Stimulated activated CD8-positive, alpha-beta memory T cell treated with anti-CD3 and anti-CD28 coated beads, Interleukin-15, amount 100 ng/mL, for 4 hours (primary cell): ENCODE data around the gene RHBDL2.
"Not testable (repeated sequence)": the region's sequence is repeated elsewhere in the genome, so short reads cannot be mapped to it uniquely, and the experiment has no call there.

Experiments used
- DNase-seq, 2 donors: peaks; one replicate each; pipeline ENCODE4 v3.0.0-alpha.2; 2020; ENCODE audit warnings: low read depth in 2 of 2

RHBDL2 gene

DNA sequence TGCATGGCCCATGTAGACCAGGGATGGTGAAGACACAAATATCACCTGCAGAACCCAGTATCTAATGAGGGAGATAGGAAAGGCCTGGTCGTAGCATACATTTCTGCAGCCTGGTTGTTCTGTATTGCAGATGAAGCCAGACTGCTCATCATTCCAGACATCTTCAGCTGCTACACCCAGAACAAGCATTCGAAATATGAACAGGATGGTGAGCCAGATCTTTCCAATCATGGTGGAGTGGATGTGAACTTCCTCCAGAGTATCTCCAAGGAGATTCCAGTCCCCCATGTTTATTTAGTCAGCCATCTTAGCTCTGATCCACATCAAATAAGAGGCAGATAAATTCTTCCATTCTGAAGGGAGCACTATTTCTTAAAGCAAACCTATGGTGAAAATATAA lies 65.8 kb downstream of the RHBDL2 start:
- no peak for DNase-seq

DNA sequence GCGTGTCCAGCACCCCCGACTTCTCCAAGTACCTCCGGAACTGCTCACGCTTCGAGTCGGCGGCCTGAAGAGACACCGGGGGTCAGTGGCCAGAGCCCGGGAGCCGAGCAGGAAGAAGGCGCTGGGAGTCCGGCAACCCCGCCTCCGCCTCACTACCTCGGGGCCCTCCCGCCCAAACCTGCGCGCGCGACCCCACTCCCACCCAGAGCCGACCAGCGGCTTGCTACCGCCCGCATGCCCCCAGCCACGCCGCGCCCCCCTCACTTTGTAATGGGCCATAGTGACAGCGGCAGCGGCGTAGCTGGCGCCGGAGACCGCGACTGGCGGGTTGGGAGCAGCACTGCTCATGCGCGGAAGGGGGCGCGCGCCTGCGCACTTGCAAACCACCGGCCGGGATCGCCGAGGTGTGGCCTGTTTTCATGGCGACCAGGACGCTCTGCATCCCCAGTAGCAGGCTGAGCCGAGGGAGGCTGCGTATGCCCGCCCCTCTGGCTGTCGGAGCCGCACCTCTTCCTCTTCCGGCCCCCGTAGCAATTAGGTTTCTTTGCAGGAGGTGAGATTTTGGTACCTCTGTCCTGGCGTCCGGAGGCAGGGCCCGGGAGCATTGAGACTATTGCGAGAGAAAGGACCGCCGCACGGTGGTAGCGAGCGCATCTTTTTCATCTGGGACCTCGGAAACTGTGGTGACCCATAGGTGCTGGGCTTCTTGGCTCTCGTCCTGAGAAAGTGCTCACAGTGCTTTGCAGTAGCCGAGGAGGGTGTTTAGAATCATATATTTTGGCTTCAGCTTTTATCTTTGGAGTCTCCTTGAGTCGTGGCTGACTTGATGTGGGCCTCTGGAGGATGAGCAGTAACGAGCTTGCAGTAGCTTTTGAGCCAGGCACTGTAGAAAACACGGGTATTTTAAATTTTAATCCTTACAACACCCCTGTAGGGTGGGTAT lies 68.3 kb downstream of the RHBDL2 start, which contains the start of gene MYCBP:
Gene MYCBP, minus strand, starts transcription at position 322 of the 943 bp plus-strand sequence. Its CDS starts 43 bp downstream, at position 279.
- peak; percentile 92 to 93 for DNase-seq

DNA sequence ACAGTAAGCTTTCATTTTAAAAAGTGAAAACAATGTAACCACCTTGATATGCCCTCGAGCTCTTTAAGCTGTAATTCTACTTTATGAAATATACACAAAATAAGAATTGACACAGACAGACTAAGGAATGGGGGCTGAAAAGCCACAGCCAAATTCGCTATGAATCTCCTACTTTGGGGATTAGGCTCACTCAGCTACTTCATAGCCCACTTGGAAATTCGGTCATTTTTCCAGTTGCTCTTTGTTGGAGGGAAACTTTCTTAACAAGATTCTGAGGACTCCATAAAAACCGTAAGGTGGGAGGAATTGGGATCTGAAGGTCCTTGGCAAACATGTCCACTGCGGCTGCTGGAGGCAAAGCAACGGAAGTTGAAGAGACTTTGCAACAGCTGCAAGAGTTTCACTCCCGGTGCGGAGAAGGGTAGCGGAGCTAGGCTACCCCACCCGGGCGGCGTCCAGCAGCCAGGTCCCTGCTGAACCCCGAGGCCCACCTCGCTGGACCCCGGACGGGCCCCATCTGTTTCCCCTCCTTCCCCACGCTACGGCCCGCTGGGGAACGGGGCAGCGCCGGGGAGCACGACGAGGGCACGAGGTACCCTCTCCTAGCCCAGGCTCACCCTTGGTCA lies 69.1 kb downstream of the RHBDL2 start:
- DNase-seq = peak in 1 of 2 donors; percentile 1

DNA sequence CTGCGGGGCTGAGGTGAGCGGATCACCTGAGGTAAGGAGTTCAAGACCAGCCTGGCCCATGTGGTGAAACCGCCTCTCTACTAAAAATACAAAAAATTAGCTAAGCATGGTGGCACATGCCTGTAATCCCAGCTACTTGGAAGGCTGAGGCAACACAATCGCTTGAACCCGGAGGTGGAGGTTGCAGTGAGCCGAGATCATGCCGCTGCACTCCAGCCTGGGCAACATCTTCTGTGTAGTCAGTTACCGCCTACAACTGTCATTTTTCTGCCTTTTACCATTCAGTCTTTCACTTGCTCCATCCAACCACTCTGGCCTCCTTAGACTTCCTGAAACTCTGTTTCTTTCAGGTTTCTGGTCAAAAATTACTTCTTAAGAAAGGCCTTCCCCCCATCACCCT lies 70.6 kb downstream of the RHBDL2 start:
- no peak for DNase-seq

DNA sequence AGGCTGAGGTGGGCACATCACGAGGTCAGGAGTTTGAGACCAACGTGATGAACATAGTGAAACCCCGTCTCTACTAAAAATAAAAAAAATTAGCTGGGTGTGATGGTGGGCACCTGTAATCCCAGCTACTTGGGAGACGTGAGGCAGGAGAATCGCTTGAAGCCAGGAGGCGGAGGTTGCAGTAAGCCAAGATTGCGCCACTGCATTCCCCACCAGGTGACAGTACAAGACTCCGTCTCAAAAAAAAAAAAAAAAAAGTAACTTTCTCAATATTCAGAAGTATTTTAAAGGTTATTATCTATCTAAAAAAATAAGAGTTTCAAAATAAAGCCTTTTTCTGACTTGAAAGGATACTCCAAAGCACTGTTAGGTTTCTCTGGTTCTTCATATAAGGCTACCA lies 74.4 kb downstream of the RHBDL2 start:
- DNase-seq = no peak

DNA sequence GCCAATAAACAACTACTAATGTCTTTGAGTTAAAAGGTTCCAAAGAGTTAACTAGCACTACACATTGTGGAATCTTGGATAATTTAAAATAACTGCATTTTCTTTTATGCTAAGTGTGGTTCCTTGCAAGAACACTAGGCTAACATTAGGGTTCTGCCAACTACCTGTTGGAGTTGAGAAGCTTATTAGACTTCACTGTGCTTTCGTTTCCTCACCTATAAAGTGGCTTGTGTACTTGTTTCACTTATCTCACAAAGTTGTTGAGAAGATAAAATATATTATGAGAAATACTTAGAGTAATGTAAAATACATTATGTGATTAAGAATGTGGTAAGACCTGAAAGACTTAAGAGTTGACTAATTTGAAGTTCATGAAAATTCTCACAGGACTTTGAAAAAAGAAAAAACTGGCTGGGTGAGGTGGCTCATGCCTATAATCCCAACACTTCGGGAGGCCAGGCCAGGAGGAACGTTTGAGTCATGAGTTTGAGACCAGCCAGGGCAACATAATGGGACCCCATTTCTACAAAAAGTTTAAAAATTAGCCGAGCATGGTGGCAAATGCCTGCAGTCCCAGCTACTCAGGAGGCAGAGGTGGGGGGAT lies 76.4 kb downstream of the RHBDL2 start:
- no peak for DNase-seq

DNA sequence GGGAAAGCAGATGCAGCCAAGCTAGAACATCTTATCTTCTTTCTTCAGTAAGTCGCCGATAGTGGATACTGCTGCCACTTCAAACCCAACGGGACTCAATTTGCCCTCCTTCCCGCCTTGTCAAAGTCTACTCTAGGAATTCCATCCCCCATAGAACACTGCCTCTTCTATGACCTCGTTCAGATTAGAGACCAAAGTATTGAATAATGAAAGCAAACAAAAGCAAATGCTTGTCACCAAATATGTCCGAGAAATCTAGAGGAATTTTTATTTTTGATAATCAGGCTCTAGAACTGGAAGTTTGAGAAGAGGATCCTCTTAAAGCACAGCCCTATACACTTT lies 81.2 kb downstream of the RHBDL2 start:
- no peak for DNase-seq

DNA sequence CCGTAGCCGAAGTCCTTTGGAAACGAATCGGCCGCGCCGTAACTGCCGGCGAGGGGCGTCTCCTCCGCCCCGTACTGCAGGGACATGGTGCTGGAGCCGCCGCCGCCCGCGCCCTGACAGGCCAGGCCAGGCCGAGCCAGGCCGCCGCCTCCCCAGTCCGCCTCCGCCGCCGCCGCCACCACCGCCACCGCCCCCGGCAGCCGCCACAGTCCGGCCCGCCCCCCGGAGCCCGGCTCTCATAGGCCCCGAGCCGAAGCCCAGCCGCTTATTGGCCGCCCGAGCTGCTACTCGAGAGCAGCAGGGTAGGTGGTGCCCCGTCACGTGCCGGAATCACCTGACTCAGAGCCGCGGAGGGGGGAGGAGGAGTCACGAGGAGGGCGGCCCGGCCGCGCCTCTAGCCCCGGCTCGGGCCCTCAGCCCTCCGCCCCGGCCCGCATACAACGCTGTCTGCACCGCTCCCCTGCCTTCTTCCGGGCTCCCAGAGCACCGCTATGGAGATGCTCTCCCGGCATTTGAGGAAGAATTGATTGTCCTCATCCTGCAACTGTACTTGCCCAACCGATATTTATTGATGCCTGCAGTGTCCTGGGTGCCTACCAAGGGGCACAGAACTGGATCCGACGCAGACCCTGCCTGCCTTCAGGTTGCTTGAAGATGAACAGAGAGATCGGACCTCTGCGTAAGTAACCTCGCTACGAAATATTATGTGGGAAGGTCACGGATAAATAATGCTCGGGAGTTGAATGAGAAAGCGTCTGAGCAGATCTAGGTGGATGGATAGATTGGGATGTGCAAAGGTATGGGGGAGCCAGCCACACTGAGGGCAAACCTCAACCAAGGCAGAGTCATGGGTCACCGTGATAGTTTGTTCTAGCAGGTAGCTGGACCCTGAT lies 81.8 kb downstream of the RHBDL2 start, which contains the start of gene RRAGC:
Gene RRAGC, minus strand, starts transcription at position 212 of the 893 bp plus-strand sequence. Its CDS starts 126 bp downstream, at position 86.
- peak; percentile 97 for DNase-seq

DNA sequence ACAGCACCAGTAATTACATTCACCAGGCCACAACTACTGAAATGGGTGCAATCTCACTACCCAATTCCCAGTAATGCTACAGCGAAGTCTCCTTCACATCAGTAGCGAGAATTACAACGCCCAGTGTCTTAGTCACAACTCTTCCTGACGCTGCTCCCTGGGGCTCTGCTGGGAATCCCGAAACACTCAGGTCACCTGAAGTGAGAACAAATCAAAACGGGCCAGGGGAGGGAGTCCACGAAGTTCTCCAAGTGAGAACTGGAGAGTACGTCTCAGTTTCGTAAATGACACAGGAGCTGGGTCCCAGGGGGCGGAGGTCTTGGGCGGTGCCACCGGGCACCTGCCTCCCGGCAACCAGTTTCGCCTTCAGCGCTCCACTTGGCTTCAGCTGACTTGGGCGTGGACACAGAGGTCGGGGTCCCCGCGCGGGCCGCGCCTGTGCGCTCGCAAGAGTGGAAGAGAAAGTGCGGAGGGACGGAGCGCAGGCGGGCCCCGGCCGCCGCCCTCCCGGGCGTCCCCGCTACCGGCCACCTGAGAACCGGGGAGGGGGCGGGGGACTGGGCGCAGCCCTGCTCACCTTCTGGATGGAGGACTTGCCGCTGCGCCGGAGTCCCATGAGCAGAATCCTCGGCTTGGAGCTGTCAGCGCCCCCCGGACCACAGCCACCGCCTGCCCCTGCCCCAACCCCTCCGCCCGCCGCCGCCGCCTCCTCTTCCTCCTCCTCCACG lies 82.6 kb downstream of the RHBDL2 start:
- peak; percentile 9 for DNase-seq

DNA sequence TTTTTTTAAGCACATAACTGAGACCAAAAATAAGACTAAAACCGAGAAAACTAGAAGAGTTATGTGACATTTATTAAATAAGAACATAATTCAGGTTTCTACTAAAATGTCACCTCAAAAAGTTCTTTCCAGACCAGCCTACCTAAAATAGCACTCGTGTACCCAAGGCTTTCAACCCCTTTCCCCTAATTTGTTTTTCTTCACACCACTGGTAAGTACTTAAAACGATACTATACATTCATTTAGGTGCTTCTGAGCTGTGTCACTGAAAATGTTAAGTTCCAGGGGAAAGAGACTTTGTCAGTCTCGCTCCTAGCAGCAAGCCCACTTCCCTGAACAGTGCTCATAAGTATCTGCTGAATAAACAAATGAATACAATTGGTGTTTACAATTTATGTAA lies 88.8 kb downstream of the RHBDL2 start:
- no peak for DNase-seq

DNA sequence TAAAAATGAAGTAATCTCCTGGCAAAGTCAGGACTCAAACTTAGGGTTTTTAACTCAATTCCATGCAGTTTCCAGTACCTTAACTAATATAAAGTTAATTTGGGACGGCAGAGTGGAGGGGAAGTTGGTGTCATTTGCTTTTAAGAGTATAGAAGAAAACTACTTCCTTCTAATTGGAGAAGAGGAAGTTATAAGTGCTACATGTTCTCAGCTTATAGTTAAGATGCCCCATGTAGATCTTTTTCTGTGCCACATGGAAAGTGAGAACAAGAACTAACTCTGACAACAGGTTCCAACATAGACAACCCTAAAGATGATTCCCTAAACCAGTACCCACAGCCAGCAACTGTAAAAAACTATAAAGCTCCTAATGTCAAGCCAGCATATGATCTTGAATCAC lies 93.6 kb downstream of the RHBDL2 start:
- DNase-seq = no peak

DNA sequence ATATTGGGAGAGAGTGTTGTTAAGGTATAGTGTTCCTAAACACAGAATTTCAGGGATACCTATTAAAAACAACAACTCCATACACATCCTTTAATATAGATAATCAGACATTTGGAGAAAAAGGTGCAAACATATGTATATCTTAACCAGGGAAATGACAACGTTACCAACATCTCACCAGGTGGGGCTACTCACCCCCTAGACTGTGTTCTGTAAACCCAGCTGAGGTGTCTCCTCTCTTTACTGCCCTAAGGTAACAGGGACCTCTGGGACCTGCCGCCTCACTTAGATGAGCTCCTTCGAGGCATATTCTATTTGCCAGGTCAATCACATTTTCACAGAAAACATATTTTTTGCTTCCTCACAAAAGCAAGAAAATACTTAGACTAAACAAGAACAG lies 95.4 kb downstream of the RHBDL2 start:
- DNase-seq = no peak

DNA sequence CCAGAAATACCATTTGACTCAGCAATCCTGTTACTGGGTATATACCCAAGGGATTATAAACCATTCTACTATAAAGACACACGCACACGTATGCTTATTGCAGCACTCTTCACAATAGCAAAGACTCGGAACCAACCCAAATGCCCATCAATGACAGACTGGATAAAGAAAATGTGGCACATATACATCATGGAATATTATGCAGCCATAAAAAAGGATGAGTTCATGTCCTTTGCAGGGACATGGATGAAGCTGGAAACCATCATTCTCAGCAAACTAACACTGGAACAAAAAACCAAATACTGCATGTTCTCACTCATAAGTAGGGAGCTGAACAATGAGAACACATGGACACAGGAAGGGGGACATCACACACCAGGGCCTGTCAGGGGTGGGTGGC lies 96.5 kb downstream of the RHBDL2 start:
- DNase-seq = not testable (repeated sequence)

DNA sequence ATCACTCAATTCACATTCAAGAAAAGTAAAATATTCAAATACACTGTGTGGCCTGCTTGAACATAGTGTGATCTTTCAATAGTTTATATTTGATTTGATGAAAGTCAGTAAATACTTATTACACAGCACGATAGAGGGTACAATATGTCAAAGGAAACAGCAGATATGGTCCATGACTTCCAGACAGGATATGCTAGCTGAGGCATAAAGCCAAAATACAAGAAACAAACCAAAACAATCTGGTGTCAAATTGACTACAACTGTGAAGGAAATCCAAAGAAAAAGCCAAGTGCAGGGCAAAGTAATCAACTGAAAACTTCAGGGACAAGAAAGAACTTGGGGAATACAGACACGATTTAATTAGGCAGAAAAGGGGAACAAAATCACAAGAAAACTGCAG lies 101.3 kb downstream of the RHBDL2 start:
- DNase-seq = no peak

DNA sequence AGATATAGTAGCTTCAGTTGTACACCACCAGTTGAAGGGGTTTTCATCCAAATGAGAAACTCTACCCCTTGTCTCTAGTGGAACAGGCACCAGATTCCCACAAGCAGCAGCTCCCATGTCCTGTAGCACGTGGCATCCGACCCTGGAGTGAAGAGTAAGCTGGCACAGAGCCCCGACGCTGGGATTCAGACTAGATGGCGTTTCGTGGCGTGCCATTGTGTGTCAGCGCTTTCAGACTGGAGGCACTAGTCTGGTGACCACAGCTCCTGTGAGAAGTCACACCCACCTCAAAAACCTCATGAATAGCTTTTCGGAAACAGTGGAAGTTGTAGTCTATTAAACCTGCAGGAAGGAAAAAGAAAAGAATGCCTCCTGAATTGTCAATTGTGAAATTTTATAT lies 102.3 kb downstream of the RHBDL2 start:
- DNase-seq = no peak

DNA sequence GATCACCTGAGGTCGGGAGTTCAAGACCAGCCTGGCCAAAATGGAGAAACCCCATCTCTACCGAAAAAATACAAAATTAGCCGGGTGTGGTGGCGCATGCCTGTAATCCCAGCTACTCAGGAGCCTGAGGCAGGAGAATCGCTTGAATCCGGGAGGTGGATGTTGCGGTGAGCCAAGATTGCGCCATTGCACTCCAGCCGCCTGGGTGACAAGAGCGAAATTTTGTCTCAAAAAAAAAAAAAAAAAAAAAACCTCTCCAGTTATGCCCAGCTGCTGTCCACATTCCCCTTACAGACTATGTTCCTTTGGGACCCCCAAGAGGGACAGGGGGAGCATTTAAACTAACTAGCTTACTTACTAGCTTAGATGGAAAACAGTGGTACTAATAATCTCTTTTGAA lies 105.3 kb downstream of the RHBDL2 start:
- DNase-seq = not testable (repeated sequence)
